H1 (cell line): ENCODE measurements around the gene TSC22D1. TPM values are rescaled to one million over a fixed set of nuclear protein-coding genes. Genes with fewer than 3 reads are reported as not detected.

ENCODE experiments used
- CTCF ChIA-PET: fragments of 300-600 bp; sonication (Branson Sonifier 250); formaldehyde crosslinking; loops from one replicate; lab custom pipeline; 2021; ENCODE audit not compliant: partially characterized antibody; lab: Charles Lee
- POLR2A ChIA-PET: fragments of 300-600 bp; sonication (Branson Sonifier 250); formaldehyde crosslinking; loops from one replicate; lab custom pipeline; 2021; ENCODE audit warnings: inconsistent platforms; ENCODE audit not compliant: partially characterized antibody; lab: Charles Lee
- DNase-seq, 2 experiments: peaks; one replicate each; pipeline versions ENCODE4 v3.0.0 to v3.0.0-alpha.2; 2010 to 2022; ENCODE audit warnings: low spot score in 2 of 2, low read depth in 1 of 2, mixed read lengths in 1 of 2
- FAIRE-seq: peaks from 2 replicates; lab custom pipeline; 2011; peaks lifted over from hg19 to GRCh38; lab: Jason Lieb, UNC
- H2AFZ ChIP-seq: 2 replicates; pipeline ENCODE4 v1.8.1; 2012; ENCODE audit warnings: low read length, inconsistent platforms
- H2AK5ac ChIP-seq: 2 replicates; pipeline ENCODE4 v1.6.1; 2013; ENCODE audit warnings: low read depth, low read length
- H2BK120ac ChIP-seq: replicated peaks from 2 replicates; pipeline ENCODE3; 2013; ENCODE audit warnings: low read depth, low read length, inconsistent platforms
- H2BK12ac ChIP-seq: 2 replicates; pipeline ENCODE4 v1.6.1; 2013; ENCODE audit warnings: low read depth, low read length
- H2BK15ac ChIP-seq: 2 replicates; pipeline ENCODE4 v1.6.1; 2013; ENCODE audit warnings: low read length
- H2BK20ac ChIP-seq: 2 replicates; pipeline ENCODE4 v1.6.1; 2013; ENCODE audit warnings: low read length
- H2BK5ac ChIP-seq: 2 replicates; pipeline ENCODE4 v1.6.1; 2013; ENCODE audit warnings: low read depth, low read length
- H3K14ac ChIP-seq: 2 replicates; pipeline ENCODE4 v1.6.1; 2013; ENCODE audit warnings: inconsistent platforms; ENCODE audit not compliant: insufficient read length
- H3K18ac ChIP-seq: 2 replicates; pipeline ENCODE4 v1.6.1; 2013; ENCODE audit warnings: low read length; ENCODE audit errors: extremely low read depth
- H3K23ac ChIP-seq: 2 replicates; pipeline ENCODE4 v1.6.1; 2013; ENCODE audit warnings: inconsistent platforms; ENCODE audit not compliant: insufficient read length
- H3K23me2 ChIP-seq: 2 replicates; pipeline ENCODE4 v1.6.1; 2013; ENCODE audit warnings: low read depth, low read length
- H3K27ac ChIP-seq: 2 replicates; pipeline ENCODE4 v1.6.1; 2011; ENCODE audit warnings: low read depth, low read length, inconsistent platforms
- H3K27me3 ChIP-seq, 4 experiments: replicated peaks in 1 of 4; 1 replicate in 1 of 4; 2 replicates in 3 of 4; pipeline versions ENCODE4 v1.6.1 to v1.8.1; 2011 to 2013; ENCODE audit warnings: low read length in 3 of 4, mild to moderate bottlenecking in 3 of 4, inconsistent platforms in 2 of 4, mixed read lengths in 2 of 4, moderate library complexity in 1 of 4; ENCODE audit not compliant: control insufficient read depth in 3 of 4, insufficient read depth in 3 of 4; ENCODE audit errors: extremely low read depth in 1 of 4
- H3K36me3 ChIP-seq, 4 experiments: 2 replicates each; pipeline versions ENCODE4 v1.6.1 to v1.8.1; 2011 to 2013; ENCODE audit warnings: mild to moderate bottlenecking in 4 of 4, low read length in 3 of 4, moderate library complexity in 2 of 4, control low read depth in 1 of 4, inconsistent platforms in 1 of 4; ENCODE audit not compliant: insufficient read depth in 4 of 4, control insufficient read depth in 2 of 4
- H3K4ac ChIP-seq: replicated peaks from 2 replicates; pipeline ENCODE3; 2013; ENCODE audit warnings: low read length, low read depth, mixed read lengths, inconsistent platforms; ENCODE audit not compliant: insufficient read length
- H3K4me1 ChIP-seq, 4 experiments: replicated peaks in 1 of 4; 1 replicate in 1 of 4; 2 replicates in 3 of 4; pipeline versions ENCODE4 v1.6.1 to v1.8.1; 2011 to 2013; ENCODE audit warnings: low read length in 3 of 4, inconsistent platforms in 2 of 4, mixed read lengths in 1 of 4; ENCODE audit not compliant: insufficient read depth in 4 of 4, control insufficient read depth in 3 of 4
- H3K4me2 ChIP-seq, 2 experiments: 2 replicates each; pipeline versions ENCODE4 v1.6.1 to v1.8.1; 2011 to 2013; ENCODE audit warnings: low read depth in 2 of 2, low read length in 2 of 2, control low read depth in 1 of 2, inconsistent platforms in 1 of 2, mild to moderate bottlenecking in 1 of 2; ENCODE audit not compliant: insufficient read depth in 1 of 2
- H3K4me3 ChIP-seq, 4 experiments: fragments of 200-600, 300-600 bp in 1 of 4; sonication (generic), shearing (Covaris generic), sonication (Bioruptor Twin) in 1 of 4; 2 replicates each; pipeline versions ENCODE4 v1.5.1 to v1.8.1; 2011 to 2016; ENCODE audit warnings: low read length in 4 of 4, low read depth in 3 of 4, control low read depth in 2 of 4, inconsistent platforms in 2 of 4, mild to moderate bottlenecking in 2 of 4, mixed read lengths in 1 of 4, moderate library complexity in 1 of 4; ENCODE audit not compliant: insufficient read depth in 2 of 4; ENCODE audit errors: extremely low read depth in 1 of 4
- H3K56ac ChIP-seq: replicated peaks from 2 replicates; pipeline ENCODE3; 2013; ENCODE audit warnings: low read depth, mild to moderate bottlenecking, mixed read lengths, low read length, inconsistent platforms; ENCODE audit not compliant: insufficient read length
- H3K79me1 ChIP-seq: 2 replicates; pipeline ENCODE4 v1.6.1; 2013; ENCODE audit warnings: low read depth, low read length, control low read depth
- H3K79me2 ChIP-seq, 2 experiments: 2 replicates each; pipeline versions ENCODE4 v1.6.1 to v1.8.1; 2012 to 2013; ENCODE audit warnings: low read length in 2 of 2, mild to moderate bottlenecking in 2 of 2, inconsistent platforms in 1 of 2; ENCODE audit not compliant: insufficient read depth in 2 of 2, control insufficient read depth in 1 of 2
- H3K9ac ChIP-seq, 4 experiments: replicated peaks in 1 of 4; 1 replicate in 1 of 4; 2 replicates in 3 of 4; pipeline versions ENCODE4 v1.6.1 to v1.8.1; 2011 to 2013; ENCODE audit warnings: low read depth in 3 of 4, low read length in 3 of 4, control low read depth in 2 of 4, mild to moderate bottlenecking in 2 of 4, moderate library complexity in 2 of 4, inconsistent platforms in 1 of 4; ENCODE audit errors: extremely low read depth in 1 of 4
- H3K9me3 ChIP-seq, 2 experiments: 2 replicates each; pipeline versions ENCODE4 v1.6.1 to v1.8.1; 2012 to 2013; ENCODE audit warnings: mild to moderate bottlenecking in 2 of 2, moderate library complexity in 2 of 2, control low read depth in 1 of 2, inconsistent platforms in 1 of 2, low read depth in 1 of 2, low read length in 1 of 2, mixed read lengths in 1 of 2; ENCODE audit not compliant: insufficient read depth in 2 of 2
- H4K20me1 ChIP-seq, 2 experiments: replicated peaks in 1 of 2; 2 replicates each; pipeline versions ENCODE3 to v1.8.1; 2011 to 2013; ENCODE audit warnings: inconsistent platforms in 2 of 2, low read length in 2 of 2, mild to moderate bottlenecking in 1 of 2; ENCODE audit not compliant: insufficient read depth in 2 of 2, control insufficient read depth in 1 of 2
- H4K5ac ChIP-seq: 2 replicates; pipeline ENCODE4 v1.6.1; 2013; ENCODE audit warnings: low read length, low read depth, mixed read lengths, inconsistent platforms; ENCODE audit not compliant: insufficient read length
- H4K8ac ChIP-seq: 2 replicates; pipeline ENCODE4 v1.8.0; 2013; ENCODE audit warnings: mild to moderate bottlenecking, moderate library complexity, low read length, inconsistent platforms; ENCODE audit not compliant: insufficient read depth; ENCODE audit errors: extremely low read depth
- H4K91ac ChIP-seq: replicated peaks from 2 replicates; pipeline ENCODE3; 2013; ENCODE audit warnings: low read length, mixed read lengths, inconsistent platforms; ENCODE audit not compliant: insufficient read length
- ATF2 ChIP-seq: IDR thresholded peaks from 2 replicates; pipeline ENCODE4 v1.6.1; 2012; ENCODE audit warnings: low read length, inconsistent platforms
- KDM1A ChIP-seq: fragments of 200-600, 300-600 bp; sonication (generic); IDR thresholded peaks from 2 replicates; pipeline ENCODE4 v1.7.1; 2016; ENCODE audit warnings: mild to moderate bottlenecking, low read length, borderline replicate concordance
- MAFK ChIP-seq: IDR thresholded peaks from 2 replicates; pipeline ENCODE4 v1.6.1; 2012; ENCODE audit warnings: low read depth, mild to moderate bottlenecking, improper control_type of control experiment, low read length
- YY1 ChIP-seq: IDR thresholded peaks from 2 replicates; pipeline ENCODE4 v1.6.1; 2011; ENCODE audit warnings: low read depth, mild to moderate bottlenecking, low read length
- WGBS, 2 experiments: shearing (Covaris generic) in 1 of 2; methylation state at CpG; one replicate each; pipeline versions ENCODE4 v1.1.6 to v1.1.7; 2013 to 2015; ENCODE audit warnings: low lambda C conversion rate in 2 of 2, mixed read lengths in 2 of 2, inconsistent platforms in 1 of 2, low coverage in 1 of 2, missing lambda C conversion rate in 1 of 2; ENCODE audit not compliant: insufficient replicate concordance in 2 of 2, insufficient coverage in 1 of 2, insufficient read length in 1 of 2; ENCODE audit errors: extremely low coverage in 1 of 2, missing lambda C conversion rate in 1 of 2; 5-methylcytosine and 5-hydroxymethylcytosine counted together
- polyA plus RNA-seq, 7 experiments: library from polyadenylated mRNA; depleted of rRNA in 3 of 7; stranded (reverse) in 5 of 7; unstranded in 2 of 7; fragments of >200 nt in 5 of 7; fragments of 200-250 nt in 2 of 7; gene quantifications; 1 replicate in 5 of 7; 2 replicates in 1 of 7; 4 replicates in 1 of 7; pipeline versions ENCODE4 v1.2.1 to v1.2.3, GENCODE V29; 2011 to 2013; ENCODE audit warnings: missing spikeins in 2 of 7, mixed read lengths in 2 of 7
- total RNA-seq: library from RNA; stranded (reverse); fragmentation: NEBNext Ultra II Directional; extraction: Animal tissue kit (Norgen Biotek cat#: 25700); gene quantifications from 2 replicates; pipeline ENCODE4 v1.2.1, GENCODE V29; 2021

The TSC22D1 gene
- total and polyA plus RNA-seq, 2 of the 8 experiments (the other 6 are each of a cell fraction or from before 2014, with no cell fraction given), result 52.6 to 80.9 TPM

GRCh38 chr13:44523146-44524015 is 52.7 kb downstream of the TSC22D1 start:
- Histone ChIP-seq H3K27me3 (no peaks in the 10 kb centered on the region), H2BK5ac (0 out of 2 replicates have a peak overlapping the region, but pooled peaks have one; percentile 6), H4K8ac (no peak overlapping the region), H2BK15ac (no peak overlapping the region), H4K5ac (no peak overlapping the region), H2AFZ (no peak overlapping the region), H3K18ac (no peak overlapping the region), H3K36me3 (no peaks in the 10 kb centered on the region), H3K27ac (no peak overlapping the region), H2BK12ac (no peak overlapping the region; the same call in 1 of the 2 replicates), H3K23ac (no peak overlapping the region), H3K4me1 (peaks cover 0 to 7% (median 2%) of the 10 kb centered on the region in 4 experiments; a peak in 6 of 7 replicates), H3K56ac (no peak overlapping the region), H3K4me2 (no peak overlapping the region), H2BK20ac (no peak overlapping the region), H4K20me1 (peaks cover 0 to 2% of the 10 kb centered on the region in 2 experiments), H3K4ac (peak overlapping the region; percentile 59), H3K9ac (no peak overlapping the region), H3K4me3 (no peak overlapping the region), H2AK5ac (no peak overlapping the region), H3K9me3 (no peaks in the 10 kb centered on the region), H3K14ac (no peak overlapping the region), H2BK120ac (no peak overlapping the region), H3K79me2 (peaks cover 0 to 14% of the 10 kb centered on the region in 2 experiments; a peak in 1 of 4 replicates), H3K79me1 (no peaks in the 10 kb centered on the region; the same call in 1 of the 2 replicates), H4K91ac (no peak overlapping the region), H3K23me2 (no peaks in the 10 kb centered on the region)
- DNase-seq (no peak), FAIRE-seq (no peak)
- TF ChIP-seq MAFK (peak; percentile 37), ATF2 (no peak), YY1 (no peak), KDM1A (no peak)
- 87% methylated on average over 4 of the region's 4 CpGs; no CpG with 5 or more reads in 1 of the 2 experiments for WGBS, 2 experiments
- CTCF ChIA-PET, result interaction anchor here (0.6 to 1.9 kb wide), 7 partner anchors 10 to 51 kb away, joined by 3 to 6 read pairs (median 3); no protein-coding TSS in a partner anchor
- POLR2A ChIA-PET, result interaction anchor here (1.7 kb wide), 1 partner anchor 10 kb away, joined by 5 read pairs; no protein-coding TSS in a partner anchor
